ENCODE results near the gene CLPTM1. TPM values are rescaled to one million over a fixed set of nuclear protein-coding genes. Genes with fewer than 3 reads are reported as not detected.

The CLPTM1 gene
- total RNA-seq, 1 donor from 2014 or later, result 115 TPM

GRCh38 chr19:44907613-44908012 lies 47.6 kb upstream of the CLPTM1 start:
- no peak overlapping the region for H2AFZ ChIP-seq (ENCODE audit: low read depth, low read length)
- H3K27ac ChIP-seq (ENCODE audit: low read depth, low read length), result no peak overlapping the region
- Mint-ChIP-seq H3K27ac (ENCODE audit: unreplicated experiment) (no peak overlapping the region), H3K4me1 (ENCODE audit: low read depth, unreplicated experiment) (peaks cover 13% of the 10 kb centered on the region), H3K4me3 (ENCODE audit: unreplicated experiment) (no peak overlapping the region), H3K9me3 (ENCODE audit: unreplicated experiment) (no peaks in the 10 kb centered on the region), H3K27me3 (ENCODE audit: low read depth, unreplicated experiment) (peaks cover 2% of the 10 kb centered on the region), H3K36me3 (ENCODE audit: low read depth, unreplicated experiment) (peaks cover 2% of the 10 kb centered on the region)
- peaks cover 6% of the 10 kb centered on the region for H4K20me1 ChIP-seq (ENCODE audit: insufficient read depth, low read length)
- no peaks in the 10 kb centered on the region for H3K79me2 ChIP-seq (ENCODE audit: insufficient read depth, low read length)
- DNase-seq (ENCODE audit: low read depth), result no peak
- FAIRE-seq, result no peak
- no peaks in the 10 kb centered on the region for H3K9me3 ChIP-seq (ENCODE audit: insufficient read depth, low read depth, low read length)
- no peak overlapping the region for H3K4me2 ChIP-seq (ENCODE audit: low read length)
- no peaks in the 10 kb centered on the region for H3K36me3 ChIP-seq (ENCODE audit: insufficient read depth, low read length)
- H3K4me1 ChIP-seq (ENCODE audit: insufficient read depth, low read length), result peaks cover 8% of the 10 kb centered on the region
- TF ChIP-seq, protein P1, sequence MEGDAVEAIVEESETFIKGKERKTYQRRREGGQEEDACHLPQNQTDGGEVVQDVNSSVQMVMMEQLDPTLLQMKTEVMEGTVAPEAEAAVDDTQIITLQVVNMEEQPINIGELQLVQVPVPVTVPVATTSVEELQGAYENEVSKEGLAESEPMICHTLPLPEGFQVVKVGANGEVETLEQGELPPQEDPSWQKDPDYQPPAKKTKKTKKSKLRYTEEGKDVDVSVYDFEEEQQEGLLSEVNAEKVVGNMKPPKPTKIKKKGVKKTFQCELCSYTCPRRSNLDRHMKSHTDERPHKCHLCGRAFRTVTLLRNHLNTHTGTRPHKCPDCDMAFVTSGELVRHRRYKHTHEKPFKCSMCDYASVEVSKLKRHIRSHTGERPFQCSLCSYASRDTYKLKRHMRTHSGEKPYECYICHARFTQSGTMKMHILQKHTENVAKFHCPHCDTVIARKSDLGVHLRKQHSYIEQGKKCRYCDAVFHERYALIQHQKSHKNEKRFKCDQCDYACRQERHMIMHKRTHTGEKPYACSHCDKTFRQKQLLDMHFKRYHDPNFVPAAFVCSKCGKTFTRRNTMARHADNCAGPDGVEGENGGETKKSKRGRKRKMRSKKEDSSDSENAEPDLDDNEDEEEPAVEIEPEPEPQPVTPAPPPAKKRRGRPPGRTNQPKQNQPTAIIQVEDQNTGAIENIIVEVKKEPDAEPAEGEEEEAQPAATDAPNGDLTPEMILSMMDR (IDR thresholded peaks at IDR 0.05; ENCODE audit: insufficient read depth, low read depth, low read length), result no peak
- no peak for TF ChIP-seq EZH2 (IDR thresholded peaks at IDR 0.05; ENCODE audit: insufficient read depth, low read length)
- peaks cover 4% of the 10 kb centered on the region for H3K27me3 ChIP-seq (ENCODE audit: insufficient read depth, low read length)
- no peak overlapping the region for H3K4me3 ChIP-seq (ENCODE audit: insufficient read depth, low read depth, low read length)
- H3K9ac ChIP-seq (ENCODE audit: low read length), result no peak overlapping the region

DNA sequence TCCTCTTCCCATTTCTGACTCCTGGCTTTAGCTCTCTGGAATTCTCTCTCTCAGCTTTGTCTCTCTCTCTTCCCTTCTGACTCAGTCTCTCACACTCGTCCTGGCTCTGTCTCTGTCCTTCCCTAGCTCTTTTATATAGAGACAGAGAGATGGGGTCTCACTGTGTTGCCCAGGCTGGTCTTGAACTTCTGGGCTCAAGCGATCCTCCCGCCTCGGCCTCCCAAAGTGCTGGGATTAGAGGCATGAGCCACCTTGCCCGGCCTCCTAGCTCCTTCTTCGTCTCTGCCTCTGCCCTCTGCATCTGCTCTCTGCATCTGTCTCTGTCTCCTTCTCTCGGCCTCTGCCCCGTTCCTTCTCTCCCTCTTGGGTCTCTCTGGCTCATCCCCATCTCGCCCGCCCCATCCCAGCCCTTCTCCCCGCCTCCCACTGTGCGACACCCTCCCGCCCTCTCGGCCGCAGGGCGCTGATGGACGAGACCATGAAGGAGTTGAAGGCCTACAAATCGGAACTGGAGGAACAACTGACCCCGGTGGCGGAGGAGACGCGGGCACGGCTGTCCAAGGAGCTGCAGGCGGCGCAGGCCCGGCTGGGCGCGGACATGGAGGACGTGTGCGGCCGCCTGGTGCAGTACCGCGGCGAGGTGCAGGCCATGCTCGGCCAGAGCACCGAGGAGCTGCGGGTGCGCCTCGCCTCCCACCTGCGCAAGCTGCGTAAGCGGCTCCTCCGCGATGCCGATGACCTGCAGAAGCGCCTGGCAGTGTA lies 46.9 kb upstream of the CLPTM1 start:
- peaks cover 13% of the 10 kb centered on the region for H3K4me1 Mint-ChIP-seq (ENCODE audit: low read depth, unreplicated experiment)
- H3K36me3 ChIP-seq (ENCODE audit: insufficient read depth, low read length), result no peaks in the 10 kb centered on the region
- H3K36me3 Mint-ChIP-seq (ENCODE audit: low read depth, unreplicated experiment), result peaks cover 2% of the 10 kb centered on the region
- H4K20me1 ChIP-seq (ENCODE audit: insufficient read depth, low read length), result peaks cover 5% of the 10 kb centered on the region
- H3K27ac Mint-ChIP-seq (ENCODE audit: unreplicated experiment), result no peak overlapping the region
- H3K4me1 ChIP-seq (ENCODE audit: insufficient read depth, low read length), result peaks cover 8% of the 10 kb centered on the region
- no peaks in the 10 kb centered on the region for H3K9me3 ChIP-seq (ENCODE audit: insufficient read depth, low read depth, low read length)
- FAIRE-seq (no peak), DNase-seq (ENCODE audit: low read depth) (no peak)
- no peak overlapping the region for H3K4me3 ChIP-seq (ENCODE audit: insufficient read depth, low read depth, low read length)
- no peaks in the 10 kb centered on the region for H3K79me2 ChIP-seq (ENCODE audit: insufficient read depth, low read length)
- H2AFZ ChIP-seq (ENCODE audit: low read depth, low read length), result no peak overlapping the region
- no peak overlapping the region for H3K9ac ChIP-seq (ENCODE audit: low read length)
- no peak overlapping the region for H3K4me2 ChIP-seq (ENCODE audit: low read length)
- H3K4me3 Mint-ChIP-seq (ENCODE audit: unreplicated experiment), result no peak overlapping the region
- no peaks in the 10 kb centered on the region for H3K9me3 Mint-ChIP-seq (ENCODE audit: unreplicated experiment)
- TF ChIP-seq, protein P1 (IDR thresholded peaks at IDR 0.05; ENCODE audit: insufficient read depth, low read depth, low read length), result no peak
- TF ChIP-seq EZH2 (IDR thresholded peaks at IDR 0.05; ENCODE audit: insufficient read depth, low read length), result no peak
- H3K27ac ChIP-seq (ENCODE audit: low read depth, low read length), result no peak overlapping the region
- peaks cover 4% of the 10 kb centered on the region for H3K27me3 ChIP-seq (ENCODE audit: insufficient read depth, low read length)
- peaks cover 5% of the 10 kb centered on the region for H3K27me3 Mint-ChIP-seq (ENCODE audit: low read depth, unreplicated experiment)

DNA sequence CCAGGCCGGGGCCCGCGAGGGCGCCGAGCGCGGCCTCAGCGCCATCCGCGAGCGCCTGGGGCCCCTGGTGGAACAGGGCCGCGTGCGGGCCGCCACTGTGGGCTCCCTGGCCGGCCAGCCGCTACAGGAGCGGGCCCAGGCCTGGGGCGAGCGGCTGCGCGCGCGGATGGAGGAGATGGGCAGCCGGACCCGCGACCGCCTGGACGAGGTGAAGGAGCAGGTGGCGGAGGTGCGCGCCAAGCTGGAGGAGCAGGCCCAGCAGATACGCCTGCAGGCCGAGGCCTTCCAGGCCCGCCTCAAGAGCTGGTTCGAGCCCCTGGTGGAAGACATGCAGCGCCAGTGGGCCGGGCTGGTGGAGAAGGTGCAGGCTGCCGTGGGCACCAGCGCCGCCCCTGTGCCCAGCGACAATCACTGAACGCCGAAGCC lies 46.3 kb upstream of the CLPTM1 start:
- no peak overlapping the region for H3K4me3 Mint-ChIP-seq (ENCODE audit: unreplicated experiment)
- H3K27me3 Mint-ChIP-seq (ENCODE audit: low read depth, unreplicated experiment), result peaks cover 8% of the 10 kb centered on the region
- peaks cover 3% of the 10 kb centered on the region for H4K20me1 ChIP-seq (ENCODE audit: insufficient read depth, low read length)
- no peak overlapping the region for H3K27ac Mint-ChIP-seq (ENCODE audit: unreplicated experiment)
- H3K79me2 ChIP-seq (ENCODE audit: insufficient read depth, low read length), result no peaks in the 10 kb centered on the region
- no peaks in the 10 kb centered on the region for H3K9me3 ChIP-seq (ENCODE audit: insufficient read depth, low read depth, low read length)
- no peaks in the 10 kb centered on the region for H3K36me3 Mint-ChIP-seq (ENCODE audit: low read depth, unreplicated experiment)
- H3K9me3 Mint-ChIP-seq (ENCODE audit: unreplicated experiment), result no peaks in the 10 kb centered on the region
- no peak overlapping the region for H2AFZ ChIP-seq (ENCODE audit: low read depth, low read length)
- peaks cover 8% of the 10 kb centered on the region for H3K4me1 ChIP-seq (ENCODE audit: insufficient read depth, low read length)
- DNase-seq (ENCODE audit: low read depth) (no peak), FAIRE-seq (no peak)
- no peak for TF ChIP-seq EZH2 (IDR thresholded peaks at IDR 0.05; ENCODE audit: insufficient read depth, low read length)
- TF ChIP-seq, protein P1 (IDR thresholded peaks at IDR 0.05; ENCODE audit: insufficient read depth, low read depth, low read length), result no peak
- H3K9ac ChIP-seq (ENCODE audit: low read length), result no peak overlapping the region
- H3K4me2 ChIP-seq (ENCODE audit: low read length), result no peak overlapping the region
- no peak overlapping the region for H3K4me3 ChIP-seq (ENCODE audit: insufficient read depth, low read depth, low read length)
- peaks cover 13% of the 10 kb centered on the region for H3K4me1 Mint-ChIP-seq (ENCODE audit: low read depth, unreplicated experiment)
- no peaks in the 10 kb centered on the region for H3K36me3 ChIP-seq (ENCODE audit: insufficient read depth, low read length)
- H3K27me3 ChIP-seq (ENCODE audit: insufficient read depth, low read length), result peaks cover 4% of the 10 kb centered on the region
- no peak overlapping the region for H3K27ac ChIP-seq (ENCODE audit: low read depth, low read length)
